Lower lobe of right lung (tissue), 2 donors: ENCODE measurements around the gene GRN. TPM values are rescaled to one million over a fixed set of nuclear protein-coding genes. Genes with fewer than 3 reads are reported as not detected.
"Not testable (repeated sequence)": the region's sequence is repeated elsewhere in the genome, so short reads cannot be mapped to it uniquely, and the experiment has no call there.

Source experiments
- ATAC-seq, 2 donors: fragments of 200-7000 bp; cut with Tn5 transposase; one replicate each; pipeline ENCODE4 v1.9.1; 2020 to 2022; ENCODE audit warnings: mild to moderate bottlenecking in 2 of 2, moderate library complexity in 2 of 2
- DNase-seq: peaks from one replicate; pipeline ENCODE4 v3.0.0-alpha.2; 2020
- H3K27ac ChIP-seq: fragments of 200-600 bp; one replicate; pipeline ENCODE4 v1.8.0; 2022
- H3K27me3 ChIP-seq: fragments of 200-600 bp; one replicate; pipeline ENCODE4 v1.8.0; 2022; ENCODE audit warnings: low read depth
- H3K36me3 ChIP-seq: fragments of 200-600 bp; one replicate; pipeline ENCODE4 v1.8.0; 2022; ENCODE audit warnings: mild to moderate bottlenecking
- H3K4me1 ChIP-seq: fragments of 200-600 bp; one replicate; pipeline ENCODE4 v1.8.0; 2022
- H3K4me3 ChIP-seq: fragments of 200-600 bp; one replicate; pipeline ENCODE4 v1.8.0; 2022; ENCODE audit warnings: mild to moderate bottlenecking
- H3K9me3 ChIP-seq: fragments of 200-600 bp; one replicate; pipeline ENCODE4 v1.8.0; 2022
- CTCF ChIP-seq: fragments of 200-600 bp; IDR thresholded peaks from one replicate; pipeline ENCODE4 v1.8.0; 2022; ENCODE audit warnings: antibody characterized with exemption, mild to moderate bottlenecking
- intact Hi-C: fragments of 100-400 bp; cut with DNase I; formaldehyde crosslinking; loops from one replicate; pipeline ENCODE4 v1.11.0; 2022
- total RNA-seq: library from RNA; stranded (reverse); fragmentation: NEBNext Ultra II Directional; extraction: Animal tissue kit (Norgen Biotek cat#: 25700); gene quantifications from one replicate; pipeline ENCODE4 v1.2.1, GENCODE V29; 2021
- donor health status: DM: no; HTN: yes; CAD: no; lungs with severe emphysema.

GRN gene
- total RNA-seq, 1 donor from 2014 or later, result 1,241 TPM

GRCh38 chr17:44386182-44386525 is 41.1 kb downstream of the GRN start:
- H3K27me3 ChIP-seq, result peaks cover 17% of the 10 kb centered on the region
- ATAC-seq (no peak), DNase-seq (no peak)
- no peaks in the 10 kb centered on the region for H3K9me3 ChIP-seq
- peak overlapping the region; percentile 61 for H3K4me3 ChIP-seq
- TF ChIP-seq CTCF, result no peak
- H3K4me1 ChIP-seq, result peaks cover 16% of the 10 kb centered on the region
- intact Hi-C loops, result no loop called here
- no peak overlapping the region for H3K27ac ChIP-seq
- H3K36me3 ChIP-seq, result no peaks in the 10 kb centered on the region

DNA sequence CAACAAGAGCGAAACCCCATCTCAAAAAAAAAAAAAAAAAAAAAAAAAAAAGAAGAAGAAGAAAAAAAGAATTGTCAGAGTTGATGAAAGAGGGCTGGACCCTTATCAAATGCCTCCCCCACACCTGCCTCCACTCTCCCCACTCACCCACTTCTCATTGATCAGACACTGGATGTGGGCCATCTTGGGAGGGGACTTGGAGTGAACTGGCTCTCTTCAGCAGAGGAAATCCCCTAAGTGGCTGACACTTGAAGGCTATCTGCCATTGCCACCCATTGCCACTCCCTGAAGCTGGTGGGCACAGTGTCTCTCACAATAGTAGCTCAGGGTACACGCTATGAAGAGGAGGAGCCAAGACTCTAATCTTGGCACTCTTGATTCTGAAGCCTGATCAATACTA is 42.7 kb downstream of the GRN start:
- Histone ChIP-seq H3K36me3 (no peaks in the 10 kb centered on the region), H3K27ac (no peak overlapping the region), H3K9me3 (no peaks in the 10 kb centered on the region), H3K27me3 (peaks cover 17% of the 10 kb centered on the region), H3K4me1 (peaks cover 16% of the 10 kb centered on the region), H3K4me3 (no peak overlapping the region)
- ATAC-seq (no peak), DNase-seq (no peak)
- no peak for TF ChIP-seq CTCF
- intact Hi-C loops, result no loop called here

DNA sequence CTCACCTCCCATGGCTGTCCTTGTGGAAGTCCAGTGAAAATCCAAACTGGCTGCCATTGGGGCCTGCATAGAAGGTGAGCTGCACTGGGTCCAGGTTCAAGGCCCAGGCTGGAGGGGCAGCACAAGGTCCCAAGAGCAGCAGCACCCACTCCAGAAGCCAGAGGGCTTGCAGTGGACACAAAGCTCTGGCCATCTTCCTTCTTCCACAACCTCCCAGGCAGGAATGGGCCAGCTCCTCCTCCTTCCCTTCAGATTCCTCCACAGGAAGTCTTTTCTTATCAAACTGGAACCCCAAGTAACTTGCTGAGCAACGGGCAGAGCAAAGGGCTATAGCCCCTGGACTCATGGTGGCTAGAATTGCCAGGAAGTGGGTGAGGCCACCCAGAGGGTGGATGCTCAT is 44.2 kb downstream of the GRN start, which contains the start of gene ITGA2B:
Gene ITGA2B (minus strand): TSS at position 369 of the 400 bp plus-strand sequence. CDS start 176 bp downstream, at position 193.
- TF ChIP-seq CTCF, result no peak
- no peak within 1 kb of the TSS for H3K4me3 ChIP-seq
- H3K27ac ChIP-seq, result no peak within 1 kb of the TSS
- H3K9me3 ChIP-seq, result no peaks in the 10 kb centered on the region
- no peaks in the 10 kb centered on the region for H3K36me3 ChIP-seq
- intact Hi-C loops, result no loop called here
- ATAC-seq, result no peak
- peaks cover 16% of the 10 kb centered on the region for H3K27me3 ChIP-seq
- no peak for DNase-seq
- H3K4me1 ChIP-seq, result peaks cover 16% of the 10 kb centered on the region

DNA sequence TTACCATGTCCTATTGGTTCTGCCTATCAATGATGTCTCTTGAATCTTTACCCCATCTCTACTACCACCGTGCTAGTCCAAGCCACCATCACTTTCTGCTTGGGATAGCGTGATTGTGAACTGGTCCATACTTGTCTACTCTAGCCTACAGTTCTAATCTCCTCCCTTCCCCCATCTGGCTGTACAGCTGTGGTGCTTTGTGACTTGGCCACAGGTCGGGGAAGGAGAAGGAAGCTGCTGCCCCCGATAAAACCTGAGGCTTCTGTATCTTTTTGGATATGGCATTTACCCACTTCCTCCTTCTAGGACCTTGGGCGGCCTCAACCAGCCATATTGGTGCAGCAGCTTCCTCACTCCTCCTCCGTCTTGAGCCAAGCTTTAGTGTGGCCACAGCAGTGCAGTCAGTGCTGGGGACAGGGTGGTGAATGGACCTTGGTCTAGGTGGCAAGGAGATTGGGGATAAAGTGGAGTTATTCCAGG is 44.7 kb downstream of the GRN start:
- H3K27ac ChIP-seq, result no peak overlapping the region
- intact Hi-C loops, result no loop called here
- no peak for TF ChIP-seq CTCF
- no peak for ATAC-seq
- H3K4me3 ChIP-seq, result no peak overlapping the region
- H3K27me3 ChIP-seq, result peaks cover 11% of the 10 kb centered on the region
- H3K4me1 ChIP-seq, result peaks cover 12% of the 10 kb centered on the region
- H3K36me3 ChIP-seq, result no peaks in the 10 kb centered on the region
- no peak for DNase-seq
- H3K9me3 ChIP-seq, result no peaks in the 10 kb centered on the region

DNA sequence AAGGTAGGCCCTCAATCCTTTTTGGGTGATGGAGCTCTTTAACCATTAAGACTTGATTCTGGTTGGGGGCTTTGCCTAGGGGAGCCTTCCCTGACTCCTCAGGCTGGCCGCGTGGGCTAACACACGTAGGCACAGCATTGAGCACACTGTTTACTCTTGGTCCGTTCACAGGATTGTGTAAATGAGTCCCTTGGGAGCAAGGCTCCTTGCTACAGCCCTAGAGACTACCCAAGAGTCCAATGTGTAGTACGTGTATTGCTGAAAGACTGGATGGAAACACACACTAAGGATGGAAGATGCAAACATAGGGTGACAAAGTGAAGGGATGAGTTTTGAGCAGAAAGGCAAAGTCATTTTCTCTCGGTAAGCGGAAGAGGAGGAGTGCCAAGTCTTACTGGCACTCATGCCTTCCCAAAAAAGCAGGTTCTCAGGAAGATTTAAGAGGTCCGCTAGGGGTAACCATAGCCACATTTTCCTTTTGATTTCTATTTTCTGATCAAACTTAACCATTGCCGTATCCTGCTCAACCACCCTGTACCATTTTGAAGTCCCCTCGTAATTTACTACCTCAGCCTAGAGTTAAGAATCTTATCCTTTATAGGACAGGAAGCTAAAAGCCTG is 45.3 kb downstream of the GRN start:
- no peak for ATAC-seq
- no peaks in the 10 kb centered on the region for H3K9me3 ChIP-seq
- no peak for TF ChIP-seq CTCF
- no peak for DNase-seq
- no peaks in the 10 kb centered on the region for H3K36me3 ChIP-seq
- H3K4me3 ChIP-seq, result no peak overlapping the region
- peaks cover 8% of the 10 kb centered on the region for H3K27me3 ChIP-seq
- H3K27ac ChIP-seq, result no peak overlapping the region
- intact Hi-C loops, result no loop called here
- H3K4me1 ChIP-seq, result peaks cover 8% of the 10 kb centered on the region

- H3K4me3 ChIP-seq, H3K9me3 ChIP-seq, ATAC-seq, intact Hi-C loops, H3K27ac ChIP-seq, H3K27me3 ChIP-seq, DNase-seq, H3K4me1 ChIP-seq: not testable (repeated sequence)
- peaks cover 29% of the 10 kb centered on the region for H3K36me3 ChIP-seq
Observed at GRCh38 chr17:44394112-44394511, 49.0 kb downstream of the GRN start.
